T1000 (cell line): ENCODE measurements around the gene HOXD11.

ENCODE experiments used
- DNase-seq: peaks from one replicate; lab custom pipeline; 2025; ENCODE audit warnings: mixed read lengths; lab: John Stamatoyannopoulos, UW

Gene HOXD11

DNA sequence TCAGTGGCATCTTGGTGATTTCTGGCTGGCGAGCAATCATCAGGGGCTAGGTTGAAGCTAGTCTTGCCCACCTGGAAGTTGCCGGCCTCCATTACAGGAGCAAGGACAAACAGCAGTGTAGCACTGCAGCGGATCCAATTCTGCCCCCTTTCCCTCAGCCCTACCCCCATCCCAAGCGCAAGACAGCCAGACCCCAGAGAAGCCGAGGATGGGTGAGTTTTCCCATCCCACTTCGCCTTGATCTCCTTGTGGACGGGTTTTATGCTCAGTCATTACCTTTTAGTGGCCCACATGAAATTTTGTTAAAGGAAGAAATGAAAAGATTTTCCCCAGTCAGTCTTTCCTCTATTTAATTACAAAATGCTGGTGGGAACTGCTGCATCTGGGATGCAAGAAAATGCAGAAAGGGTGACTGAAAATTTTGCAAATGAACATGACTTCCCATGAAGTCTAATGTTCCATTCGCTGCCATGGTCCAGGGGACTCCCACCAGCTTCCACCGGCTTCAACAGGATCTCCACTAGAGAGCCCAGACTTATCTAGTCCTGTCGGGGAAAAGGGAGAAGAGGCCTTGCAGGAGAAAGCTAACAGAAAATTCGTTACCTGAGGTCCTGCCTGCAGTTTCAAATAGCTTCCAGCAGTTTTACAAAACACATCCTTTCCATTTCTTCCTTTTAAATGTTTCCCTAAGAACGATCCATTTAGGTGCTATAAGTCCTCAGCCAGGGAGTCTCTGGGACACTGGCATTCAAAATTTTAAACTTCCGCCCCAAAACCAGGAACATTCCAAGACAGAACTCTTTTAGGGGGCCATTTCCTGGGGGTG is 13.5 kb downstream of the HOXD11 start:
- DNase-seq, result no peak

DNA sequence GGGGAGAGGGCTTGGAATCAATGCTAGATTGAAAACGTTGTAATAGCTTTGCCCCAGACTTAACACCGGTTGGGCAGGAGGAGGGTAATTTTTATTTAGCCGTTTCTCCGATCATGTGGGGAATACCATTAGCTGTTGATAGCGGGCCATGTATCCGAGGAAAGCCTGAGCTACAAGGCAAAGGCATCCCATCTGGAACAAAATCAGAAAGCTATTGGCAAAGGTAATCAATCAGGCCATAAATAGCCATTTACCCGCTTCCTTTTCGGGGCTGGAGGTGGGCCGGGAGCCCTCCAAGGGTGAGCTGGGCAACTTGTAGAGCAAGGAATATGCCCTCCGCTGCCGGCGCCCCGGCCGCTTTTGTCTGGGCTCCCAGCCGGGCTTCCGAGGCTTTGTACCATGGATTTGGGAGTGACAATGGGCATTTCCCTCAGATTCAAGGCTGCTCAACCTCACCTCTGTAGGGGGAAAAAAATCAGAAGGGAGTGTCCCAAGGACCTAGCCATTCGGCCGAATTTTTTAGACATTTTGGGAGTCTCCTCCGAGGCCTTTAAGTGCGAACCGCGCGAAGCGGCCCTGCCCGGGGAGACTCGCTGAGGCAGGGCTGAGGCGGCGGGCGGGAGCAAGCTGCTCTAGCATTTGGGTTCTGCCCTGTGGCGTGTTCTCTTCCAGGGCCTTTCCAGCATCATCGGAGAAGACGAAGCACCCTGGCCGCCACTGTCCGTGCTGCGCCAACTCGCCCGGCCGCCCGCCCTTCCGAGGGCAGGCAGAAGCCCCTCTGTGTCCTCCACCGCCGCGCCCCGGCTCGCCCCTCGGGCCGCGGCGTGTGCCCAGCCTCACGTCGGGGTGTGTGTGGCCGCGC is 14.3 kb downstream of the HOXD11 start:
- no peak for DNase-seq

DNA sequence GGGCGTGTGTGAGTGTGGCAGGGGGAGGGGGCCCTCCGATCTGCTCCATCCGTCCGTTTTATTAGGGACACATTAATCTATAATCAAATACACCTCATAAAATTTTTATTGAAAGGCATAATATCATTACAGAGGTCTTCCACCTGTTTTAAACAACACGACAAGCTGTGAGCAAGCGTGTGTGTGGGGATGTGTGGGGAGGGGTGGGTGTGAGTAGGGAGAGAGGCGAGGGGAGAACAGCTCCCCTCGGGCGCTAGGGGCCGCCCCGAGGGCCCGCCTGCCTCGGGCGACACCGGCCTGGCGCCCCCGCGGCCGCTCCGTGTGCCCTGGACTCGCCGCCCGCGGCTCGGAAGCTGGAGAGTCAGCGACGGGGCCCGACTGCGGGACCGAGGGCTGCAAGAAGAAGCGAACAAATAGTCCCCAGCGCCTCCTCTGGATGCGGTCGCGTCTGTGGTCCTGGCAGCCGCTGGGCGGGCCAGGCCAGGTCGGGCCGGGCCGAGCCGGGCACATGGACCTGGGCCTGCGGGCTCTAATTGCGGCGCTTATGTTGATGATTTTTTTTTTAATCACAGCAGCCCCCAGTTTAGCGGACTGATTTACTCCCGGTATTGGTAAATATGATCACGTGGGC is 15.1 kb downstream of the HOXD11 start:
- peak; percentile 47 for DNase-seq

DNA sequence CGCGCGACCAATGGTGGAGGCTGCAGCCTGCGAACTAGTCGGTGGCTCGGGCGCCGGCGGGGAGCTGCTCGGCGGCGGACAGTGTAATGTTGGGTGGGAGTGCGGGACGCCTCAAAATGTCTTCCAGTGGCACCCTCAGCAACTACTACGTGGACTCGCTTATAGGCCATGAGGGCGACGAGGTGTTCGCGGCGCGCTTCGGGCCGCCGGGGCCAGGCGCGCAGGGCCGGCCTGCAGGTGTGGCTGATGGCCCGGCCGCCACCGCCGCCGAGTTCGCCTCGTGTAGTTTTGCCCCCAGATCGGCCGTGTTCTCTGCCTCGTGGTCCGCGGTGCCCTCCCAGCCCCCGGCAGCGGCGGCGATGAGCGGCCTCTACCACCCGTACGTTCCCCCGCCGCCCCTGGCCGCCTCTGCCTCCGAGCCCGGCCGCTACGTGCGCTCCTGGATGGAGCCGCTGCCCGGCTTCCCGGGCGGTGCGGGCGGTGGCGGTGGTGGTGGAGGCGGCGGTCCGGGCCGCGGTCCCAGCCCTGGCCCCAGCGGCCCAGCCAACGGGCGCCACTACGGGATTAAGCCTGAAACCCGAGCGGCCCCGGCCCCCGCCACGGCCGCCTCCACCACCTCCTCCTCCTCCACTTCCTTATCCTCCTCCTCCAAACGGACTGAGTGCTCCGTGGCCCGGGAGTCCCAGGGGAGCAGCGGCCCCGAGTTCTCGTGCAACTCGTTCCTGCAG is 15.8 kb downstream of the HOXD11 start, which contains the start of gene HOXD9:
HOXD9 (plus strand) TSS at position 37 of the 728 bp plus-strand sequence; CDS start at position 87, 50 bp downstream.
- DNase-seq, result no peak

DNA sequence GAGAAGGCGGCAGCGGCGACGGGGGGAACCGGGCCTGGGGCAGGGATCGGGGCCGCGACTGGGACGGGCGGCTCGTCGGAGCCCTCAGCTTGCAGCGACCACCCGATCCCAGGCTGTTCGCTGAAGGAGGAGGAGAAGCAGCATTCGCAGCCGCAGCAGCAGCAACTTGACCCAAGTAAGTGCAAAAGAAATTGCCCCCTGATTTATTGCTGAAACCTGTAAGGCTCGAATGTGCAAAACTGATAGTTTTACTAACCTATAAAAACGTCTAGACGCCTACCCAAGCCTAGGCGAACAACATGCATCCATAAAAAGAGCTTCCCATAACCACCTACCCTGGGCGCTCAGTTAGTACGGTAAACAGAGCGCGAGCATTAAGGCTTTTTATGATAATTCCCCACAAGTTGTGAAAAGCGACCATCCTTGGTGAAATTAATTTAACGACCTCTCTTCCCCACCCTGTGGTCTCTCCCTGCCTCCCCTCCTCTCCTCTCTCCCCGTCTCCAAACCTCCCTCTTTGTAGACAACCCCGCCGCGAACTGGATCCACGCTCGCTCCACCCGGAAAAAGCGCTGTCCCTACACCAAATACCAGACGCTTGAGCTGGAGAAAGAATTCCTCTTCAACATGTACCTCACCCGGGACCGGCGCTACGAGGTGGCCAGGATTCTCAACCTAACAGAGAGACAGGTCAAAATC is 16.5 kb downstream of the HOXD11 start:
- no peak for DNase-seq

DNA sequence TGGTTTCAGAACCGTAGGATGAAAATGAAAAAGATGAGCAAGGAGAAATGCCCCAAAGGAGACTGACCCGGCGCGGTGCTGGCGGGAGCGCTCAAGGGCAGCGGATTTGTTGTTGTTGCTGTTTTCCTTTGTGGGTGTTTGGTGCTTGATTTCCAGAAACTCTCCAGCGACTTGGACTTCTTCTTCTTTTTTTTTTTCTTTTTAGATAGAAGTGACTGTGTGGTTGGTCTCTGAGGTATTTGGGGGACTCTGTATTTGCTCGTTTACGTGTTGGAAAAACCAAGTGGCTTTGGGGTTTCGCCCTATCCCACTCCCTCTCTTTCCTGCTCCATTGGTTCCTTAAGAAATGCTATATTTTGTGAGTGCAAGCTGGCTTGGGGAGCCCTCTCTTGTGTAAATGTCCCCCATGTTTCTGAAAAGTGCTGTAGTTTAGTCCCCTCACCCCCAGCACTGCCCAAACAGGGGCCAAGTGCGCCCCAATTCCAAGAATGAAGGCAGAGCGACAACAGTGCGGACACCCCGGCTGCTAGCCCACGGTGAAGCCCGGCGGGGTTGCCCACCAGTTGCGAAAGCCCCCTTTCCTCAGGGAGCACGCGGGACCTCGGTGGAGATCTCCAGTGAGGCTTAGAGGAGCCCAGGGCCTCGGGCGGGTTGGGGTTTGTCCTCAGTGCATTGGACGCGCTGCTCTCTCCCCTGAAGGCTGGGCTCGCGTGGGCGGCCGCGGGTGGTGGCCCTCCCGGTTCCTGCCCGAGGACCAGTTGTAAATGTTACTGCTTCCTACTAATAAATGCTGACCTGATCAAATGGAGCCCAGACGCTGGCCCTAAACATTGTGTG is 17.2 kb downstream of the HOXD11 start:
- no peak for DNase-seq

DNA sequence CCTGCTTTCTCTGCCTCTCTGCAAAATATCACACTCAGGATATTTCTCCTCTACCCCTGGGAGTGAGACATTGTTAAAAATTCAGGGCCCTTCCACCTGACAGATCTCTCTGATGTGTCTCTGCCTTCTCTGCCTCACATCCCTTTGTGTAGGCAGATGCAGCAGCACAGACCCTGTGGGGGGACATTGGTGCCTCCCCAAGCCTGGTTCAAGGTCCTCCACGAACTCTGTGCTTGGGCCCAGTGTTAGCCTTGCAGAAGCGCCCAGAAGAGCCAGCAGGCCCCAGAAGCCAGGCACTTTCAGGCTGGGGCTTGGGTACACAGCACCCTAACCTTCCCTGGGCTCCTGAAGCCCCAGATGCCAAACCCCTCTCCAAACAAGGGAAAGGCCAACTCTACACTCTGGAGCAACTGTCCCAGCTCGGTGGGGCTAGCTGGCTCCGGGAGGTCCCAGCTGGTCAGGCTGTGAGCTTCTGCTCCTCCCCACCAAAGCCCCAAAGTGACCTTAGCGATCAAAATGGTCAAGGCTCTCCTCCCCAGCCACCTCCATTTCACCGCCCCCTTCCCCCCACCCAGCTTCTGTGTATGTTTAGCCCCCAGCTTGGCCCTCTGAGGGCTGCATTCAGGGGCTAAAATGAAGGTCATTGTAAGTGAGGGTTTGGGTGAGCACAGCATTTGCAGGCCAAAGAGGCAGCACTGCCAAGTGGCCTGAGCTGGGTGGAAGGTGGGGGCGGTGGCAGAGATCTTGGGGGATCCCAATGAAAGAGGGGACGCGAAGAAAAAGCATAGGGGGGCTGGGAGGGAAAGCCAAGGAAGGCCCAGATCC is 18.1 kb downstream of the HOXD11 start:
- DNase-seq, result no peak

DNA sequence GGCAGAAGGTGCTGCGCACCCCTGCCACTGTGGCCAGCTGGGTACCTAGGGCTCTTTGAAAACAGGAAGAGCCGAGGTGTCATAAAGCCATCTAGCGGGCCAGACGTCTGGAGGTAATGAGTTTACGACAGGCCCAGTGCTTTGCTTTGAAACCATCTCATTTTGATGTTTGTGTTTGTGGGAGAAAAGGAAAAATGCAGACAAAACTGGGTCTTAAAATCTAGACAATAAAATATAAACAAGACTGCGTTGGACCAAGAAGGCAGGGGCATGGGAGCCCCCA is 18.6 kb downstream of the HOXD11 start:
- DNase-seq, result no peak

DNA sequence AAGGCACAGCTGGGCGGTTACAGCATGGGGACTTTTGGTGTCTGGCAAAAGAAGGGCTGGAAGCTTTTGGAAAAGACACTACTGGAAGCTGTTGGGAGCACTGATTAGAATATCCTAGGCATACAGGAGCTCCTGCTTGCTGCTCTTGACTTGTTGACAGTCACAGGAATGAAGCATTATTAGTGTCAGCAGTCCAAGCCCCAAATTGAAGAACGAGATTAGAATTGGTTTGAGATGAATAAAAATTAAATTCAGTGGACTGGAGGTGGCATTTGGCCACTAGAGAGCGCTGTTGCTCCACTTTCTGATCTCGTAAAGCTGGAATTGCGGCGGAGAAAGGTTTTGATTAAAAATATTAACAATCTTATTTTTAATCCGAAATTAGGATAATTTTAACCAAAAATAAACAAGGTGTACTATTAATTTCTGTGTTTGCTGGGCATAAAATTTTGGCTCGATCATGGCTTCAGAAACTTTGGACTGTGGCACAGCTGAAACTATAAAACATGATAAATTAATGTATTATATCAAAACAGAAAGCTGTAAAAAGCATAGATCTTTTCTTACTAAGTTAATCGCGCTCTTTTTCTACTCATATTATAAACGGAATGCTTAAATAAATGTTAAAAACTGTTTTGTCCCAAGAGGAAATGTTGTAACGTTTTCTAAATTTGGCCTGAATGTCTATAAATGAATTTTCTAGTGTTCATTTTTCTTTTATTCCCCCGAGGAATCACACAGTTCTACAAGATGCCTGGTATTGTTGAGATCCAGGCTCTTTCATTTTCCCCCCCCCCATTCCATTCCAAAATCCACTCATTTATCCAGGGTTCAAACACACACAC is 20.1 kb downstream of the HOXD11 start:
- peak; percentile 26 for DNase-seq

DNA sequence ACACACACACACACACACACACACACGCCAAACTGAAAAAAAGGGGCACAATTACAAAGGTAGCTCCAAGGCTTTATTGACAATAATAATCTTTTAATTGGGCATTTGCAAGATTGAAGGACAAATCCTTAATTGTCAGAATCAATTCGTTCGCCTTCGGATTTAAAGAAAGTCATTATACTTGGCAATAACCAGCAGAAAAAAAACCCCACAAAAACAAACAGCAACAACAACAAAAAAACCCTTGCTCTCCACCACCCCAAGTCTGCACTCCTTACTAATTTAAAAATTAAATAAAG is 20.6 kb downstream of the HOXD11 start:
- no peak for DNase-seq

DNA sequence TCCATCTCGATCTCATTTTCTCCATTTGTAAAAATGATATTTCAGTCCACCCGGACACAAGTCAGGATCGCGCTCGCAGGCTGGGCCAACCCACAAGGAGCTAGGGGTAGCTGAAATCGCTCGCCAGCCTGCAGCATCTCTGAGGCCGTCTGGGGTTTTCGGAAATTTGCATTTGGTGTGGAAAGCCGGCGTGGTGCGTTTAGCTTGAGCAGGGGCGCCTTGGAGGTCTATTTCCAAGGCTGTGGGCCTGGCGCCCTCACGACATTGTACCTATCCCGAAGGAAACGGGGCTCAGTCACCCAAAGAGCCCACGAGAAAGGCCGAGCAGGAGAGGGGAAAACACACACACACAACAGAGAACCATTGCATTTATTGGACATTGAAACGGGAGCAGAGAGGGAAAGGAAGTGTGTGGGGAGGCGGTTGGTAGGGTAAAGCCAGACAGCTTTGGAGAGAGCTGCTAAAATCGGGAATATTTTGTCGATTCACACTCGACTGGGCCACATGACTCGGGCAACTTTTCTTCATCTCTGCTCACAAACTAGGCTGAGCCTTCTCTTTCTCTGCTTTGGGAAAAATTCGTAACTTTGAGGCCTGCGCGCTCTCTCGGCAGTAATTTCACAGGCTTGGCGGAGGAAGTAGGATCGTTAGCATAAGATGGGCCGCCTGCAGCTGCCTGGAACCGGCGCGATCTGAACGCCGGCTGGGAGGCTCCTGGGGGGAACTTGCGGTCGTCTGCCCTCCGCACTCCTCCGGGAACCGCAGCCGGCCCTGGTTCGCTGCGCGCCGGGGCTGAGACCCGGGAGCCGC is 21.3 kb downstream of the HOXD11 start:
- no peak for DNase-seq

DNA sequence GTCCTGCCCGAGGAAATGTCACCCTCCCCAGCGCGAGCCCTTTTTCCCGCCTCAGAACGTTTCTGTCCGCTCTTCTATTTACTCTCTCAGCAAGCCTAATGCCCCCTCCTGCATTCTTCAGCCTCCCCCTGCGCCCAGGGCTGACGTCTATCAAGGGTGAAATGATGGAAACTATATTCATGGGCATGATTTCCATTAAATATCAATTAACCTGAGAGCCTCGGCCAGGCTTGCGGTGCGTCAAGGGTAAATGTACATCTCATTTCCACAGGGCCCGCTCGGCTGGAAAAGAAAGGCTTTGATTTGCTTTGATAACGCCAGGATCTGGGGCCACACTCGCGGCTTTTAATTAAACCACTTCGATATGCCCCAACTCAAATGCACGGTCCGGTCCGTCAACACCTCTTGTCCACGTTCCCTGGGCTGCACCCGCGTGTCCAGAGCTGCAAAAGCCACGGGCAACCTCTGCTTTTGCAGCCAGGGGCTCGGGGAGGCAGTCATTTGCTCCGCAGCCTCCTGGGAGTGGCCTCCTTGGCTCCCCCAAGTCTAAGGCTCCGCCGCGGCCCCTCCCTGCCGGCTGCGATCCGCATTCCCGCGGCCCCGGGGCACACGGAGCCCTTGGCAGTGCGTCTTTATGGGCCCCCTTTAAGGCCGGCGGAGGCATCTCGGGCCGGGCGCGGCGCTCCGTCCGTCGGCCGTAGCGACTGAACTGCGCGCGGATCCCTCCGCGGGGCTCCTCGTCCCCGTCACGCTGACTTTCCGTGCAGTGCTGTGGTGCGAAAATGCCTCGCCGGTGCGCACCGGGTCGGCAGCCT is 22.1 kb downstream of the HOXD11 start, which contains the start of gene HOXD8:
HOXD8 (plus strand) TSS at position 724 of the 815 bp plus-strand sequence. CDS start 662 bp downstream, outside the sequence.
- peak; percentile 45 for DNase-seq

DNA sequence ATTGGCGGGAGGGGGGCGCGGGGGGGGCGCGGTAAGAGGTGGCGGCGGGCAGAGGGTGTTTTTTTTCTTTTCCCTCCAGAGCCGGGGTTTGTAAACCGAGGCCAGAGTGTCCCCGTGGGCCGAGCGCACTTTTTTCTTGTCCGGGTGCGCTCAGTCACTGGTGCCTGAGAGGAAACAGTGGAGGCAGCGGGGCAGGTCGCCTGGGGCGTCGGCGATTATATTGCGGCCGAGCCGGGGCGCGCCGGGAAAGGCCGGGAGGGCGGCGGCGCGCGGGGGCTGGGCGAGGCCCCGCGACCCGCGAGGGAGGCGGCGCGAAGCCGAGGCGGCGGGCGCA is 22.7 kb downstream of the HOXD11 start:
- peak; percentile 40 for DNase-seq

DNA sequence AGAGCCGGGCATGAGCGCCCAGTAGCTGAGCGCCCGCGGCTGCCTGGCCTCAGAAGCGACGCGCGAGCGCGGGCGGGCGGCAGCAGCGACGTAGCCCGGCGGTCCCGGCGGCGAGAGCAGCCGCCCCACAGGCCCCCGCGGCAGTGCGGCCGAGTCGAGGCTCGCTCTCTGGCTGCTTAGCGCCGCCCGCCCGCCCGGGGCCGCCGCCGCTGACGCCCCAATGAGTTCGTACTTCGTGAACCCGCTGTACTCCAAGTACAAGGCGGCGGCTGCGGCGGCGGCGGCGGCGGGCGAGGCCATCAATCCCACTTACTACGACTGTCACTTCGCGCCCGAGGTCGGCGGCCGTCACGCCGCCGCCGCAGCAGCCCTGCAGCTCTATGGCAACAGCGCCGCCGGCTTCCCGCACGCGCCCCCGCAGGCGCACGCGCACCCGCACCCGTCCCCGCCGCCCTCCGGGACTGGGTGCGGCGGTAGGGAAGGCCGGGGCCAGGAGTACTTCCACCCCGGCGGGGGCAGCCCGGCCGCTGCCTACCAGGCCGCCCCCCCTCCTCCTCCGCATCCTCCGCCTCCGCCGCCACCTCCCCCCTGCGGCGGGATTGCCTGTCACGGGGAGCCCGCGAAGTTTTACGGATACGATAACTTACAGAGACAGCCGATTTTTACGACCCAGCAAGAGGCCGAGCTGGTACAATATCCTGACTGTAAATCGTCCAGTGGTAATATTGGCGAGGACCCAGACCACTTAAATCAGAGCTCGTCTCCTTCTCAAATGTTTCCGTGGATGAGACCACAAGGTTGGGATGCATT is 23.3 kb downstream of the HOXD11 start:
- DNase-seq, result no peak

DNA sequence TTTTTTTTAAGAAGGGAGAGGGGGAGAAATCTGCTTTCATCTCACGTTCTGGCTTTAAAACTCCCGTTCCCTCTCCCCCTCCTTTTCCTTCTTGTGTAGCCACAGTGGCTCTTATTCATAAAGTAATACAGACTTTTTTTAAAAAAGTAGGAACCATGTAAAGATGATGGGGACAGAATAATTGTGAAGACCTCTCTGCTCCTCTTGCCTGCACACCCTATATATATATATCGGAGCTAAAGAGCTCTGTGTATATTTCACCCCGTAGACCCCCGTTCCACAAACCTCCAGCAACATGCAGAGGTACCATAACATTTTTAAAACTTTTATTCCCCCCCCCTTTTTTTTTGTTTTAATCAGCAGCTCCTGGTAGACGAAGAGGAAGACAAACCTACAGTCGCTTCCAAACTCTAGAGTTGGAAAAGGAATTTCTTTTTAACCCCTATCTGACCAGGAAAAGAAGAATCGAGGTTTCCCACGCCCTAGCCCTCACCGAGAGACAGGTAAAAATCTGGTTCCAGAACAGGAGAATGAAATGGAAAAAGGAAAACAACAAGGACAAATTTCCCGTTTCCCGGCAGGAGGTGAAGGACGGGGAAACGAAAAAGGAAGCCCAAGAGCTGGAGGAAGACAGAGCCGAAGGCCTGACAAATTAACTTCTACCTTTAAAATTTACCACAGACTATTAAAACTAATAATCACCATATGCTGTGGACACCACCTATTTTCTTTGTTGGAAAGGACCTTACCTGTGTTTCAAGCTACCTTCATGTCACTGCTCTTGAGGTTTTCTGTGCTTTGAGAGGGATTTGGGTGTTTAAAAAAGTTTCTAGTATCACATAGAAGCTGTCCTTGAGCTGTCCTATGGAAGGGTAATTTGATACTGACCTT is 24.1 kb downstream of the HOXD11 start:
- no peak for DNase-seq
